Measurements from ENCODE around the gene PPP2R5C.
"Not testable (repeated sequence)": the region's sequence is repeated elsewhere in the genome, so short reads cannot be mapped to it uniquely, and the experiment has no call there.

Gene PPP2R5C

DNA sequence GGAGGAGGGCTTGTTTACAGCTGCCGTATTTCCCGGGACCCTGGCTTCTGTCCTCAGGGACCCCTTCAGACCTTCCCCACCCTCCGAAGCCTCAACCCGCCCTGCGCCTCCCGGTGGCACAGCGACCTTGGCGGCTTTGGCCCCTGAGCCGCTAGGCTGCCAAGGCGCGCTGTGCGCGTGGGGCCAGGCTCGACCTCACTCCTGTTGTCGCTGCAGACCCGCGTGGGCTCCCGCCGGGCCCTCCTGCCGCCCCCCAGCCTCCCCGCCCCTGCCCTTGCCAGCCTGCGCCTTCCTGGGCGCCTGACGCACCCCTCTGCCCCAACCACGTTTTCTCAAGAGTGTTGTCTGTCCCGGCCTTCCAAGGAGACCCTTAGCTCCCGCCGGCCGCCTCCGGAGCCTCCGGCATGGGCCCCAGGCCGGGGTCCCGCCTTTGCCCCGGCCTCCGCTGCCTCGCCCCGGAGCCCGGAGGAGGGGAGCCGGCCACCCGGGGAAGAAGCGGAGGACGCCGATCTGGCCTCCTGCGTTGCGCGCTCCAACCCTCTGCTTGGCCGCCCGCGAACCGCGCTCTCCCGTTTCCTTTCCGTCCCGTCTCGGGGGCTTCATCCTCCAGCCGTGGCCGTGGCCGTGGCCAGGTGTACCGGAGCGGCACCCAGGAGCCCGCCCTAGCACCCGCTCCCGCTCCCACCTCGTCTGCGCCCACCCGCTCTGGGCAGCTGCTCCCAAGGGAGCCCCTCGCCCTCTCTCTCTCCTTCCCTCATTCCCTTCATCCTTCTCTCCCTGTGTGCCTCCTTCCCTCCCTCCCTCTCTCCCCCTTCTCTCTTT, 19.9 kb downstream of the PPP2R5C start:
- FAIRE-seq = no peak
- no peak for DNase-seq (ENCODE audit: low spot score)

DNA sequence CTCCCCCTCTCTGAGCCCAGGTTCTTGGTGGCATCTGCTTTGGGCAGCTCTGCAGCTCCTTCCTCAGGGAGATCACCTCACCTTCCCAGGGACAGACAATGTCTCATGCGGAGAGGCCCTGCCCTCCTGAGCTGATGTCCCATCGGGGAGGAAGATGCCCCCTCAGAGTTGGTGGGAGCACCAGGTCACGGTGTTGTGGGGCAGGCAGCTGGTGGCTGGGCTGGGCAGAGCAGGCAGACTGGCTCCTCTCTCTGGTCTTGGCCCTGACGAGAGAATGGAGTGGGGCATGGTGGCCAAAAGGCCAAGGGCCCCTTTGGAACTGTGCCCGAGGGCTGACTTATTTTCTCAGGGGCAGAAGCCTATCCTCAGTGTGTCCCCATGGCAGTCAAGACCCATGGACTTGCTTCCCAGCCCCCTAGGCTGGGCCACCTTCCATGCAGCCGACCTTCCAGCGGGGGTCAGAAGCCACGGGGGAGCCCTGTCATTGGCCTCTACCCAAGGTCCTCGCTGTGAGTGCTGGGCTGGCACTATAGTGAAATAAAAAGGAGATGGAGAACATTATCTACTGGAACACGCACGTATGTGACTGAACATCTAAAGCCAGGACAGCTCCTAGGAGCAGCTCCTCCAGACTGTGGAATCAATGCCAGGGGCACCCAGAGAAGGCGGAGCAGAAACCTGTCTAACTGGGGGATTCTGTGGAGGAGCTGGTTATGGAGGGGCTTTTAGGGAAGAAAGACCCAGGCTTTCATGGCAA, 21.9 kb downstream of the PPP2R5C start:
- DNase-seq (ENCODE audit: low spot score) (no peak), FAIRE-seq (no peak)

DNA sequence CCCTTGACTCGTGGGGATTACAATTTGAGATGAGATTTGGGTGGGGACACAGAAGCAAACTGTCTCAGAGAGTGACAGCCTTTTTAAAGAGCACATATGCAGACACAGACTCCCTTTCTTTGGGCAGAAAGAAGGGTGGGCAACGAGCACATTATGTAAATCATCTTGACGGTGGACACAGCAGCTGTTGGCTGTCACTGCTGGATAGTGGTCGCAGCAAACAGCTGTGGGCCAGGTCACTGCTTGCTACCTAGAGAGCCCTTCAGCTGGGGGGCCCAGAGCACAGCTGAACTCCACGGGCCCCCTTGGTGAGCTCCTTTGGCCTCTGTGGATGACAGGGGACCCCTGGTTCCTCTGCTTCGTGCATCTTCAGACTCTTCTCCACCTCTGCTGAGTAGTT, 23.1 kb downstream of the PPP2R5C start:
- DNase-seq (ENCODE audit: low spot score) = no peak
- FAIRE-seq = no peak

DNA sequence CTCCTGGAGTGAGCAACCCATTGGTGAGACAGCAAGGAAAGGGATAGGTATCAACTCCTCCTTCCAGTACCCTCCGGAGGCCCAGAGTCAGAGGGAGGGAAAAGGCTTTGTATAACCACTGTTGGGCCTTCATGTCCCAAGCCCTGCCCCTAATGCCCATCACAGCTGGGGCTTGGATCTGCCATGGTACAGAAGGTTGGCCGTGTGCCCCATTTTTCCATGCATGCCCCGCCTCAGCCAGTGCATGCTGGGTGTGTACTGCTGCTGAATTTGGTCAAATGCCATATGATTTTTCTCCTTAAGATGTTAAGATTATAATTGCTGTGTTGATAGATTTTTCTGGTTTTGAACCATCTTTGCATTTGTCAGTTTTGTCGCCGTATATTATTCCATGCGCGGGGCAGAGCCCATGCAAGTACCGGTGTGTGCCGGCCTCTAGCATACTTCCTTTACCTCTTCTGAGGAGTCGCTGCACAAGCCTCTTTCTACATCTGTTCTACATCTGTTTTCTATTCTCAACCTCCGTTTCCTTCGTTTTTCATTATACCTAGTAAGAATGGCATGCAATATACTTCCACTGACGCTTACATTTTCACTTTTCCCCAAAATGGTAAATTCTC, 26.6 kb downstream of the PPP2R5C start:
- DNase-seq (ENCODE audit: low spot score) (no peak), FAIRE-seq (no peak)

DNA sequence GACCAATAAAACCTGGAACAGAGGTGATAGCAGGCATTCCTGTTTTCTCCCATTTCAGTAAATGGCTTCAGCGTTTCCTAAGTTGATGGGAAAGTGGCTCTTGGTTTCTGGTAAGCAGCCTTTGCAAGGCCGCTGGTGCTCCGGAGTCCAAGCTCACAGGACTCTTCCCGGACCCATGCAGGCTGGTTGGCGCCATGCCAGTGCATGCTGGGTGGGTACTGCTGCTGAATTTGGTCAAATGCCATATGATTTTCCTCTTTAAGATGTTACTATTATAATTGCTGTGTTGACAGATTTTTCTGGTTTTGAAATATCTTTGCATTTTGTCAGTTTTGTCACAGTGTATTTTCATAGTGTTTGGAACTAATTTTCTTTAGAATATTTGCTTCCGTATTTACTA, 27.7 kb downstream of the PPP2R5C start:
- DNase-seq (ENCODE audit: low spot score) (no peak), FAIRE-seq (no peak)

DNA sequence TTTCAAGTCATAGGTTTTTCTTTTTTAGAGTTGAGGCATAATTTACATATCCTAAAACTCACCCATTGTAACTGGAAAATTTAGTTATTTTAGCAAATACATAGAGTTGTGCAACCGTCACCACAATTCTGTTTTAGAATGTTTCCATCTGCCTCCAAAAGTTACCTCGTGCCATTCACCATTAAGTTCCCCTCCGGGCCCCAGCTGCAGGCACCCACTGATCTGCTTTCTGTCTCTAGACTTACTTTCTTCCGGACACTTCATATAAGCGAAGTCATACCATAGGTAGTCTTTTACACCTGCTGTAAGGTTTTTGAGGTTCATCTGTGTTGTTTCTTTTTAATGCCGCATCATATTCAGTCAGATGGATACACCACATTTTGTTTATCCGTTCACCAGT, 28.7 kb downstream of the PPP2R5C start:
- no peak for DNase-seq (ENCODE audit: low spot score)
- no peak for FAIRE-seq

DNA sequence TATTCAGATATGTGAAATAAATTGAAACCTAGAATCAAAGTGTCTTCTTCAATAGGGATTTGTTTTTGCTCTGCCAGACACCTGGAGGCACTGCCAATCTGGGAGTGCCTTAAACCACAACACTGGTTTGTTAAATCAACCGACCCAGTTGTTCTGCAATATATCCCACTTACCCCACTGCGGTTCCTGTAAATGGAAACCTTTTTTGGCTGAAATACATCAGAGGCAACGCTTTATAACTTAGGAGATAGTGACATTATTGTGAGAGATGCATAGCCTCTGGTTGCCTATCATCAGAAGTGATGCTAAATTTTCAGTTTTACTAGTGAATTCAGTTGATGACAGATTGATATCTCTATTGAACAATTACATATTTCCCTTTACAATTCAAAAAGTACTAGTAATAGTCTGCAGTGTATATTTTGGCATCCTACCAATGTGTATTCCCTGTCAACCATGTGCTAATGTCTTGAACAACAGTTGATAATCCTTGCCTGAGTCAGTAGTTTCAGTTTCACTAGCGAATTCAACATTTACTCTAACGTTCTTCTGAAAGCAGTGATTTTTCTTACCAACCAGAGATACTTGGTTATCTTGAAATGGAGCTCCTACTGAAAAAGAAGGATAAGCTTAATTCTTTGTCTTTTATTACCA, 30.5 kb downstream of the PPP2R5C start:
- DNase-seq (ENCODE audit: low spot score) (peak; percentile 11), FAIRE-seq (no peak)

DNA sequence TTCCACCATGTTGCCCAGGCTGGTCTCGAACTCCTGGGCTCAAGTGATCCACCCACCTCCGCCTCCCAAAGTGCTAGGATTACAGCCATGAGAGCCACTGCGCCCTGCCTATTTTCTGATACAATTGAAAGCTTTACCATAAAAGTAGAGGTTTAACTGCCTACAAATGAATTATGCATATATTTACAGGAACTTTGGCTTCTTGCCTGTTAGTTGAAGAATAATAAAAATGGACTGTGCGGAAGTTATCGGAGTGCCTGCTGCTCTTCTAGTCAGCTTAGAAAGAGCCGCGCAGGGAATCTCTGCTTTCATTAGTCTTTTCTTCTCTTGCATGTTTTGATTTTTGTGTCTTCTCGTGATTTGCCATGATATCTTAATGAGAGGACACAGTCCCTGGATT, 34.5 kb downstream of the PPP2R5C start:
- FAIRE-seq (no peak), DNase-seq (ENCODE audit: low spot score) (no peak)

DNA sequence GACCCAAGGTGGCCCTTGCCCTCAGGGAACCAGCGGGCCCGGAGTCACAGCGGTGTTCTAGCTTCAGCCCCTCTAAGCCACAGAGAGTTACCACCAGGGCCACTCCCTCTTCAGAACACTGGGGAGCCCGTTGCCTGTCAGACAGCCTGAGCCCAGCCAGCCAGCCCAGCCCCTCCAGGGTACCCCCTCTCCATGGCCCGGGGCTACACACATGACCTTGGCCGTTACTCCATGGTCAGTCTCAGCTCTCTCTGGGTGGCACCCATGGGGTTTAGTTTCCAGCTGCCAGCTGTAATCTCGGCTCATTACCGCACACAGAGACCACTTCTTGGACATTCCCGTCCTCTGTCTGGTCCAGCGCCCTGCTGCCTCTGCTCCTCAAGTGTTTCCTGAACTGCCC, 35.0 kb downstream of the PPP2R5C start:
- no peak for DNase-seq (ENCODE audit: low spot score)
- no peak for FAIRE-seq

DNA sequence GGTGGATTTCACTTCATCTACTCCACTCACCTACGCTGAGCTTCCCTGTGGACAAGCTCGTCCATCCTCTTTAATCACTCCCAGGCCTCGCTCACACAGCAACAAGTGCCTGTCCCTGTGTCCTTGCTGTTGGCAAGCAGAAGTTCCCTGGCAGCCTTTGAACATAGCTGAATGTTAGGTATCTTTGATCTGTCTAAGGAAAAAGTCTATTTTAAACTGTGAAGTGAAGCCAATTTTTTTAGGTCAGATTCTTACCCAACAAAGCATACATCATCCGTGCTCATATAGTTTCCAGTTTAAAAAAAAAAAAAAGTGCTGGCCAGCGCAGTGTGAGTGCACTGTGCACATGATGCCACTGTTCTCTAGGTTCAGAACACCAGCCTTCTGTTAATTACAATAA, 36.3 kb downstream of the PPP2R5C start:
- FAIRE-seq (no peak), DNase-seq (ENCODE audit: low spot score) (no peak)

DNA sequence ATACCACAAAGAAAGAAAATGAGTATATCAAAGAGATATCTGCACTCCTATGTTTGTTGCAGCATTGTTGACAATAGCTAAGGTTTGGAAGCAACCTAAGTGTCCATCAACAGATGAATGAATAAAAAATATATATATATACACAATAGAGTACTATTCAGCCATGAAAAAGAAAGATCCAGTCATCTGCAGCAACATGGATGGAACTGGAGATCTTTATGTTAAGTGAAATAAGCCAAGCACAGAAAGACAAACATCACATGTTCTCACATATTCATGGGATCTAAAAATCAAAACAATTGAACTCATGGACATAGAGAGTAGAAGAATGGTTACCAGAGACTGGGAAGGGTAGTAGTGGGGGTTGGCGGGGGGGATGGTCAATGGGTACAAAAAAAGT, 42.9 kb downstream of the PPP2R5C start:
- DNase-seq (ENCODE audit: low spot score); FAIRE-seq: not testable (repeated sequence)

DNA sequence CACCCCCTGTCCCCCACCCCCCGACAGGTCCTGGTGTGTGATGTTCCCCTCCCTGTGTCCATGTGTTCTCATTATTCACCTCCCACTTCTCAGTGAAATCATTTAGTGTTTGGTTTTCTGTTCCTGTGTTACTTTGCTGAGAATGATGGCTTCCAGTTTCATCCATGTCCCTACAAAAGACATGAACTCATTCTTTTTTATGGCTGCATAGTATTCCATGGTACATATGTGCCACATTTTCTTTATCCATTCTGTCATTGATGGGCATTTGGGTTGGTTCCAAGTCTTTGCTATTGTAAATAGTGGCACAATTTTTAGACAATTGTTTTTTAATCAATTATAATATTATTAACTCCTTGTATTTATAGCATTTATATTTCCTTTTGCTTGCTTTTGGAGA, 44.7 kb downstream of the PPP2R5C start:
- DNase-seq (ENCODE audit: low spot score); FAIRE-seq: not testable (repeated sequence)

DNA sequence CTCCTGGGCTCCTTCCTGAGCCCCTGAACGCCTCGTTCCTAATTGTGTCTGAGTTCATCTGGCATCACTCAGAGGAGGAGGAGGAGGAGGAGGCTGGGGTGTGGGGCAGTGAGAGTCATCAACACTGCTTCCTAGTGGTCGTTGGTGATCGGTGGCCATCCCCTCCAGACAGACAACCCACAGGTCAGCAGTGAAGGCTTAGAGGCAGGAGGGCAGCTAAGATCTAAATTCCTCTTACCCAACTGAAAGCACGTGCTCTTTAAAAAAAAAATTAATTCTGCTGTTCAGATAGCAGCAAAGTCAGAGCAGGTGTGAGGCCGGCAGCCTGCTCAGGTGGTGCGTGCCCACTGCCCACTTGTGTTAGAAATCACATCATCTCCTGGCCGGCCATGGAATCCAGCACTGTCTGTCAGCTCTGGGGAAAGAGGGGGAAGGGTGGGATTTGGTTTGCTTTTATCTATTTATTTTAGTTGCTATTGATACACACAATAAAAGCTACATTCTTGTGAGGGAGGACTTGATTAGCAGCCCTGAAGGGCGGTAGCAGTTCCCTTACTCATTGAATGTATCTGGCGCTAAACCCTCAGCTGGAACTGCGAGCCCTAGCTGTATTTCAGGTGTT, 46.6 kb downstream of the PPP2R5C start:
- no peak for FAIRE-seq
- DNase-seq (ENCODE audit: low spot score) = no peak

DNA sequence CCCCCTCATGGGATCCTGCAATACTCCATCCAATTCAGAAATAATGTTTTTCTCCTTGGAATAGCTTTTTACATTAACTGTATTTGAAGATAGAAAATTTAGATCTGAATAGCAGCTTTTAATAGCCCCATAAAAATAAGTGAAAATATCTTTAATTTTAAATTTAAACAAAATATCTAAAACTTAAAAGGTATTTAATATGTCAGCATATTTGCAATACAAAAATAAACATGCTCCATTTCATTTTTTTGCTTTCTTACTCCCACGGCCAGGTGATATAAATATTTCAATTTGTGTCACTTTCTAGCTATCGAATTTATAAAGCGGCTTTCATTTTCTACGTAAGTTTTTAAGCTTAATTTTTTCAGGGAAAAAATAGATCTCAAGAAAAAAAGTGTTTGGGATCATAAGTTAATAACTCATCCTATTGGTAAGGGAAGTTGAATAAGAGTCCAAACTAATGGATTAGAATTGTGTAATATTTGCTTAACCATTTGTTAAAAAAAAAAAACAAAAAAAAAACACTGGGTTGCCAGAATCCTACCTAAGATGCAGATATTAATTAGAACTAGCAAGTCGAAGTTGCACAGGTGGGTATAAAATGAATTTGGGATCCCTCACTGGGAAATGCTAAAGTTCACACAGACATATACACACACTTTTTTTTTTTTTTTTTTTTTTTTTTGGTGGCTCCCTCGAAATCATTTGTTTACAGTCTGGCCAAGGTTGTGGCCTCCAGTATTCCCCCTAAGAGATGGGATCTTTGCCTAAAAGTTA, 47.6 kb downstream of the PPP2R5C start:
- FAIRE-seq = no peak
- no peak for DNase-seq (ENCODE audit: low spot score)

DNA sequence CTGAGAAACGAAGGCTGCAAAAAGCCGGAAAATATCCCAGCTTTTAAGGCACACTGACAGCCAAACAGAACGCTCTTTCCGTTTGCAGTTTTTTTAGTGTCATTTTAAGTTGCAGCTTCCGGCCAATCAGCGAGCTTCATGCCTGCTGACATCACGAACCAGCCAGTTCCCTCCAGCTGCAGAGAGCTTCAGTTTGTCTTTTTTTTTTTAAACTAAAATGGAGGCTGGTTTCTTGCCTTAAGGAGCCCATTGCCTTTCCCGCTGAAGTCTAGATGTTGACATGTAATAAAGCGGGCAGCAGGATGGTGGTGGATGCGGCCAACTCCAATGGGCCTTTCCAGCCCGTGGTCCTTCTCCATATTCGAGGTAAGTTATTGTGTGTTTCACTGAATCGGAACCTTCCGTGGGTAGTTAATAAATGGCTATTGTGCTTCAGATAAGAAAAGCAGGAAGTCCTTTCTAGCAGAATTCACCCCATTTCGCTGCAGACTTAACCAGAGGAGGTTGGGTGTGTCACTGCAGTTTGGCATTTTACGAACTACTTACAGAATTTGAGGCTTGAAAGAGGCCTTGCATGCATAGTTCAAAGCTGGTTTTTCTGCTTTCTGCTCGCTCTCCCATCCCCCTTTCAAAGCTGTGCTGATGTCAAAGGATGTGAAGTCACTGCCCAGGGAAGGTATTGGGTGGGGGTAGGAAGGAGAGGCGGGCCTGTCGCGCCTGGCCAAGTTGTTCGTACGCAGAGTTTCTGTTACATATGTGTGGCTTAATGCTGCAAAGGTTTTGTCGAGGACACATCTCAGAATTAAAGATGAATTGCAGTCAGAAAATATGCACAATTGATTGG, 48.4 kb downstream of the PPP2R5C start:
- FAIRE-seq (peak; percentile 76), DNase-seq (ENCODE audit: low spot score) (peak; percentile 64)

DNA sequence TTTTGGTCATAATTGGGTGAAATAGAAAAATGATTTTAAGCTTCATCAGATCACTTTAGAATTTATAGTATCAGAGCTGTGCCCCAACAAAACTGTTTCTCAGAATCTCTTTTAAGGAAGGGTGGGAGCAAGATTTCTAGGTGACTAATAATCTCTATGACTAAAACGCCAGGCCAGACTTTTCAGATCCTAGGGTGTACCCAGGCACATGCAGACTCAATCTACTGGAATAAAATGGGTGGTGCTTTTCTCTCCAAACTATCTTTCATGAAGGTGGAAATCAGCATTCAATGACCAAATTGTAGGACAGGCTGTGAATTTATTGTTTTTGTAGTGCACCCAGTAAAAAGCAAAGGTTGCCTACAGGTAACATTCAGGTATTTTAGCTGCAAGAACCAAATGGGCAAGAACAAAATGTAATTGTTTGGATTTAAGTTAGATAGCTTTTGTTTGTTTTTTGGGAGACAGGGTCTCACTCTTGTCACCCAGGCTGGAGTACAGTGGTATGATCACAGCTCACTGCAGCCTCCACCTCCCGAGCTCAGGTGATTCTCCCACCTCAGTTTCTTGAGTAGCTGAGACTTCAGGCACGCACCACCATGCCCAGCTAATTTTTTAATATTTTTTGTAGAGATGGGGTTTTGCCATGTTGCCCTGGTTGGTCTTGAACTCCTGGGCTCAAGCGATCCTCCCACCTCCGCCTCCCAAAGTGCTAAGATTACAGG, 49.5 kb downstream of the PPP2R5C start:
- DNase-seq (ENCODE audit: low spot score) (peak; percentile 11), FAIRE-seq (no peak)

DNA sequence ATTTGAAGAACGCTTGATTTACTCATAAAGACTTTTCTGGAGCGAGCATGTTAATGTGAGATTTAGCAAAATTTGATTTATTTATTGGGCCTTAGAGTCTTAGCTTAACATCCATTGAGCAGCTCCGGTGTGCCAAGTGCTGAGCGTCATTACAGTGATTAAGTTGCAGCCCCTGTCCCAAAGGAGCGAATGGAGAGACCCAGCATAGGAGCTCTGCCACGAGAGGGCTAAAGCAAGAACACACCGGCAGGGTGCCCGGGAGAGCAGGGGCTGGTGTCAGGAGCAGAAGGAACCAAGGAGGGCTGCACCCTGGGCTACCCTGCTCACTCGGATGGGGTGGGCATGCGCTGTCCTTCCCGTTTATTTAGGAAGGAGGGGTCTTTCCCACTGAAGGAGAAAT, 50.6 kb downstream of the PPP2R5C start:
- no peak for FAIRE-seq

DNA sequence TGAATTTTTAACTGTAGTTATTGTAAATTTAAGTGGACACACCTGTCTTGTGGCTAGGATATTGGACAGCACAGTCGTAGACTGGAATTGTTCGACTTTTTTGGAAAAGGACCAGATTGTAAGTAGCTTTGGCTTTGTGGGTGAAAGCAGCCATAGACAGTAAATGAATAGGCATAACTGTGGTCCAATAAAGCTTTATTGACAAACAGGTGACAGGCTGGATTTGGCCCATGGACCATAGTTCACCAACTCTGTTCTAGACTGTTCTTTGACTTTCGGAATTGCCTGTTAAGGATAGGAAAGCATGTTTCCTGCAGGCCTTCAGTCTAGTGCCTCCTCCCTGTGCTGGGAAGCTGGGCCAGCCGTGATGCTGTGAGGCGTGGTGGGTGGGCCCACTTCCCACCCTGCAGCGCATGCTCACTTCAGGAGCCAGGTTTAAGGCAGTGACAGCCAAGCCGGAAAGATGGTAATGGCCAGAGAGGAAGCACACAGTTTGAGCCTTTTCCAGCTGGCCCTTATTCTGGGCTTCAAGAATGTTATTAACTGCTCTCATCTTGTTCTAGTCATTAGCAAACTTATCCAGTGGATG, 51.8 kb downstream of the PPP2R5C start:
- no peak for FAIRE-seq
- no peak for DNase-seq (ENCODE audit: low spot score)

More for the DNA sequence above, 50.6 kb downstream of the PPP2R5C start:
- no peak for DNase-seq (ENCODE audit: low spot score)

DNA sequence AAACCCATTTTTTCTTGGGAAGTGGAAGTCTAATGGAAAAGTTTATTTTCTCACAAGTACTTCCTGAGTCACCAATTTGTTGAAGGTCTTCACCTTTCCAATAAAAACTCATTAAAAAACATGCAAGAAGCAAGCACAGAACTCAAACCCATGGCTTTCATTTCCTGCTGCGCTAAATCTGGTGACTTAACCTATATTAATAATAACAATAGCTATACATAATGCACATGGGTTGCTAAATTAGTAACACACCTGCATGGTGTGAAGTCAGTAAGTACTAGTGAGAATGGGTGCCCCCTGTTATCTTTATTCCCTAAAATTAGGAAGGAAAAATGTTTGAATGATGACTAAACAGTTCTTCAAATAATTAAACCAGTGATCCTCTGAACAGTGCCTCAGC, 52.3 kb downstream of the PPP2R5C start:
- FAIRE-seq (no peak), DNase-seq (ENCODE audit: low spot score) (no peak)

Data from RCC 7860 (cell line).